K562 (cell line): ENCODE results near the gene MDM1. TPM values are rescaled to one million over a fixed set of nuclear protein-coding genes. Genes with fewer than 3 reads are reported as not detected.

ENCODE experiments used
- GATA2 ChIP-seq: sonication (generic); formaldehyde crosslinking; IDR thresholded peaks from 2 replicates; pipeline ENCODE4 v1.4.0; 2020; ENCODE audit warnings: mild to moderate bottlenecking, missing genetic modification reagents
- GATAD2B ChIP-seq: fragments of 450-650 bp; IDR thresholded peaks from 2 replicates; pipeline ENCODE4 v1.6.1; 2017; ENCODE audit warnings: mild to moderate bottlenecking, borderline replicate concordance
- MTA3 ChIP-seq: fragments of 450-650 bp; formaldehyde crosslinking; IDR thresholded peaks from 2 replicates; pipeline ENCODE4 v1.6.1; 2017; ENCODE audit warnings: mild to moderate bottlenecking, borderline replicate concordance
- SFPQ ChIP-seq: fragments of 200-400 bp; formaldehyde crosslinking; IDR thresholded peaks from 2 replicates; pipeline ENCODE4 v1.6.1; 2017; ENCODE audit warnings: mild to moderate bottlenecking, low read depth, low read length, moderate library complexity
- THRB ChIP-seq: fragments of 450-650 bp; formaldehyde crosslinking; conservative IDR thresholded peaks from 2 replicates; pipeline ENCODE4 v1.4.0; 2022; ENCODE audit warnings: mild to moderate bottlenecking, missing genetic modification characterization
- ZBTB34 ChIP-seq: fragments of 250-450 bp; sonication (Bioruptor Pico); IDR thresholded peaks from 2 replicates; pipeline ENCODE4 v1.8.0; 2021; ENCODE audit warnings: mild to moderate bottlenecking, moderate library complexity
- ZNF197 ChIP-seq: fragments of 200-800 bp; sonication (Bioruptor generic); IDR thresholded peaks from 2 replicates; pipeline ENCODE4 v1.6.1; 2016; ENCODE audit warnings: low read depth, missing genetic modification characterization, missing compliant biosample characterization
- ZNF232 ChIP-seq: sonication (generic); formaldehyde crosslinking; IDR thresholded peaks from 2 replicates; pipeline ENCODE4 v1.8.0; 2022; ENCODE audit warnings: mild to moderate bottlenecking, missing genetic modification reagents
- polyA plus RNA-seq, 8 experiments: library from polyadenylated mRNA; depleted of rRNA in 4 of 8; stranded (reverse) in 5 of 8; unstranded in 3 of 8; fragments of >200 nt; fragmentation: Nextera tagmentation in 2 of 8; fragmentation: Illumina TruSeq in 1 of 8; extraction: Ambion mirVana in 2 of 8; extraction: Trizol in 1 of 8; gene quantifications; 2 replicates each; pipeline versions ENCODE4 v1.2.1 to v1.2.3, GENCODE V29; 2011 to 2014; ENCODE audit warnings: inconsistent platforms in 1 of 8, missing spikeins in 1 of 8
- total RNA-seq, 7 experiments: library from RNA; depleted of rRNA in 6 of 7; stranded (reverse); fragments of >200 nt in 6 of 7; fragmentation: Illumina TruSeq in 2 of 7; extraction: Trizol in 2 of 7; gene quantifications; 2 replicates each; pipeline versions ENCODE4 v1.2.1 to v1.2.3, GENCODE V29; 2011 to 2021; ENCODE audit warnings: low replicate concordance in 1 of 7

MDM1 gene
- total and polyA plus RNA-seq, 9 of the 15 experiments (the other 6 are each of a cell fraction or from before 2014, with no cell fraction given) = 7.5 to 16.8 (median 13.1) TPM

GRCh38 chr12:68264857-68265256 is 67.3 kb downstream of the MDM1 start (continued):
- no peak for TF ChIP-seq ZBTB34 (CRISPR knock-in tag)
- no peak for TF ChIP-seq MTA3
- no peak for TF ChIP-seq ZNF197 (CRISPR knock-in tag)
- TF ChIP-seq THRB (CRISPR knock-in tag) = no peak
- TF ChIP-seq GATAD2B = no peak
- no peak for TF ChIP-seq SFPQ
- TF ChIP-seq ZNF232 (CRISPR knock-in tag) = no peak
- TF ChIP-seq GATA2 = no peak
